NCI-H187 (cell line): ENCODE data around the gene ASXL1.

Experiments
- DNase-seq, 2 experiments: peaks; one replicate each; lab custom pipeline; 2025; lab: John Stamatoyannopoulos, UW

The ASXL1 gene

GRCh38 chr20:32481311-32482142 is 123.4 kb downstream of the ASXL1 start:
- no peak for DNase-seq

- DNase-seq, result no peak
These were observed 124.0 kb downstream of the ASXL1 start for GRCh38 chr20:32482143-32482441.

- DNase-seq, result no peak
These were observed 124.5 kb downstream of the ASXL1 start for GRCh38 chr20:32482442-32483261.

GRCh38 chr20:32483351-32484224 is 125.5 kb downstream of the ASXL1 start:
- peak; percentile 81 to 93 for DNase-seq

GRCh38 chr20:32484225-32484957 is 126.3 kb downstream of the ASXL1 start:
- DNase-seq, result no peak

GRCh38 chr20:32484958-32485769 is 127.0 kb downstream of the ASXL1 start:
- DNase-seq, result peak in 1 of 2 experiments; percentile 24

GRCh38 chr20:32485770-32486478 is 127.8 kb downstream of the ASXL1 start:
- no peak for DNase-seq

- no peak for DNase-seq
These were observed 129.2 kb downstream of the ASXL1 start for GRCh38 chr20:32487381-32487780.

- DNase-seq, result no peak
These were observed 130.1 kb downstream of the ASXL1 start for GRCh38 chr20:32488066-32488838.
